B cell (primary cell): Measurements from ENCODE around the gene ALG2. TPM values are rescaled to one million over a fixed set of nuclear protein-coding genes. Genes with fewer than 3 reads are reported as not detected.

Experiments used
- ATAC-seq: fragments of 200-7000 bp; cut with Tn5 transposase; one replicate; pipeline ENCODE4 v1.10.0; 2021; ENCODE audit warnings: low read depth, mild to moderate bottlenecking, moderate number of reproducible peaks, moderate library complexity
- CTCF ChIA-PET: fragments of 350-600 bp; sonication (Branson Sonifier 250); formaldehyde crosslinking; loops from one replicate; lab custom pipeline; 2021; ENCODE audit warnings: antibody characterized with exemption, inconsistent platforms; lab: Charles Lee
- POLR2A ChIA-PET: fragments of 350-600 bp; sonication (Branson Sonifier 250); formaldehyde crosslinking; loops from one replicate; lab custom pipeline; 2021; ENCODE audit warnings: antibody characterized with exemption; lab: Charles Lee
- DNase-seq: peaks from one replicate; pipeline ENCODE4 v3.0.0; 2013
- H2AFZ ChIP-seq: 2 replicates; pipeline ENCODE4 v1.6.1; 2012; ENCODE audit warnings: mild to moderate bottlenecking, low read depth, low read length; ENCODE audit not compliant: insufficient read depth, poor library complexity, severe bottlenecking
- H3K27ac ChIP-seq, 2 donors: 1 replicate in 1 of 2; 2 replicates in 1 of 2; pipeline ENCODE4 v1.5.1; 2012 to 2013; ENCODE audit warnings: low read length in 2 of 2, mild to moderate bottlenecking in 2 of 2, moderate library complexity in 1 of 2
- H3K27me3 ChIP-seq, 4 experiments: fragments of 200-600 bp in 1 of 4; sonication (generic) in 1 of 4; replicated peaks in 1 of 4; 1 replicate in 2 of 4; 2 replicates in 2 of 4; pipeline versions ENCODE4 v1.6.1 to v1.7.0; 2013 to 2016; ENCODE audit warnings: low read length in 3 of 4, mild to moderate bottlenecking in 2 of 4, mixed read lengths in 1 of 4, moderate library complexity in 1 of 4; ENCODE audit not compliant: insufficient read depth in 4 of 4, control insufficient read depth in 3 of 4; ENCODE audit errors: control extremely low read depth in 1 of 4
- H3K36me3 ChIP-seq, 2 experiments: replicated peaks in 1 of 2; 1 replicate in 1 of 2; 2 replicates in 1 of 2; pipeline versions ENCODE4 v1.6.1 to v1.7.1; 2013; ENCODE audit warnings: low read length in 1 of 2; ENCODE audit not compliant: insufficient read depth in 2 of 2, control insufficient read depth in 1 of 2; ENCODE audit errors: control extremely low read depth in 1 of 2, extremely low read depth in 1 of 2
- H3K4me1 ChIP-seq, 2 donors: fragments of 200-600 bp in 1 of 2; sonication (generic) in 1 of 2; 1 replicate in 1 of 2; 2 replicates in 1 of 2; pipeline versions ENCODE4 v1.5.1 to v1.6.1; 2013 to 2017; ENCODE audit warnings: low read length in 2 of 2; ENCODE audit not compliant: control insufficient read depth in 2 of 2, insufficient read depth in 2 of 2
- H3K4me2 ChIP-seq: replicated peaks from 2 replicates; pipeline ENCODE3; 2012; ENCODE audit warnings: mild to moderate bottlenecking, low read depth, low read length; ENCODE audit not compliant: poor library complexity, severe bottlenecking
- H3K4me3 ChIP-seq, 5 experiments: fragments of 200-600 bp in 1 of 5; sonication (generic) in 1 of 5; 1 replicate in 3 of 5; 2 replicates in 2 of 5; pipeline versions ENCODE4 v1.5.1 to v1.7.0; 2011 to 2016; ENCODE audit warnings: low read length in 4 of 5, mild to moderate bottlenecking in 4 of 5, low read depth in 2 of 5, control low read depth in 1 of 5, moderate library complexity in 1 of 5; ENCODE audit not compliant: insufficient read depth in 1 of 5; ENCODE audit errors: control extremely low read depth in 1 of 5, extremely low read depth in 1 of 5
- H3K79me2 ChIP-seq: fragments of 200-600 bp; sonication (generic); one replicate; pipeline ENCODE4 v1.6.0; 2016; ENCODE audit warnings: low read length; ENCODE audit not compliant: control insufficient read depth, insufficient read depth
- H3K9ac ChIP-seq: fragments of 200-600 bp; sonication (generic); 2 replicates; pipeline ENCODE4 v1.6.1; 2017; ENCODE audit warnings: mild to moderate bottlenecking, low read length, moderate library complexity
- H3K9me3 ChIP-seq, 3 donors: one replicate each; pipeline versions ENCODE4 v1.6.1 to v1.7.1; 2013; ENCODE audit warnings: low read length in 2 of 3; ENCODE audit not compliant: control insufficient read depth in 2 of 3, insufficient read depth in 1 of 3; ENCODE audit errors: control extremely low read depth in 1 of 3
- H4K20me1 ChIP-seq: 2 replicates; pipeline ENCODE4 v1.6.0; 2012; ENCODE audit warnings: mild to moderate bottlenecking, low read length; ENCODE audit not compliant: insufficient read depth, control insufficient read depth, poor library complexity, severe bottlenecking
- H3K27ac Mint-ChIP-seq: one replicate; pipeline ENCODE4 v1.8.0; 2021; ENCODE audit warnings: mixed read lengths
- H3K27me3 Mint-ChIP-seq: one replicate; pipeline ENCODE4 v1.8.0; 2021; ENCODE audit warnings: mixed read lengths
- H3K4me1 Mint-ChIP-seq: one replicate; pipeline ENCODE4 v1.8.0; 2021; ENCODE audit warnings: mixed read lengths
- H3K4me3 Mint-ChIP-seq: one replicate; pipeline ENCODE4 v1.8.0; 2021; ENCODE audit warnings: mixed read lengths
- H3K9me3 Mint-ChIP-seq: one replicate; pipeline ENCODE4 v1.8.0; 2022; ENCODE audit warnings: mixed read lengths; ENCODE audit not compliant: insufficient read depth
- EZH2 ChIP-seq: IDR thresholded peaks from 2 replicates; pipeline ENCODE4 v1.6.1; 2012; ENCODE audit warnings: borderline replicate concordance, low read depth, mild to moderate bottlenecking, moderate library complexity, low read length; ENCODE audit not compliant: insufficient read depth, poor library complexity, severe bottlenecking
- WGBS: methylation state at CpG from one replicate; pipeline ENCODE4 v1.1.5; 2013; ENCODE audit warnings: missing lambda C conversion rate; ENCODE audit not compliant: insufficient coverage; 5-methylcytosine and 5-hydroxymethylcytosine counted together
- intact Hi-C: fragments of 100-400 bp; cut with micrococcal nuclease; formaldehyde crosslinking; loops from one replicate; pipeline ENCODE4 v1.10.0; 2022
- polyA plus RNA-seq: library from polyadenylated mRNA; depleted of rRNA; stranded (reverse); fragments of >200 nt; gene quantifications from 2 replicates; pipeline ENCODE4 v1.2.3, GENCODE V29; 2012
- total RNA-seq, 2 donors: library from RNA; stranded (reverse); fragments of 120-200 nt in 1 of 2; gene quantifications; 1 replicate in 1 of 2; 2 replicates in 1 of 2; pipeline versions ENCODE4 v1.2.3 to v1.2.4, GENCODE V29; 2013 to 2022
- TF ChIP-seq, protein P1 (sequence below): fragments of 200-600 bp; IDR thresholded peaks from one replicate; pipeline ENCODE4 v1.8.0; 2022; ENCODE audit warnings: antibody characterized with exemption, mild to moderate bottlenecking

The ALG2 gene
- total and polyA plus RNA-seq, 2 donors (not counting 1 experiment from before 2014, with no cell fraction given) = 14.3 to 46.3 TPM

DNA sequence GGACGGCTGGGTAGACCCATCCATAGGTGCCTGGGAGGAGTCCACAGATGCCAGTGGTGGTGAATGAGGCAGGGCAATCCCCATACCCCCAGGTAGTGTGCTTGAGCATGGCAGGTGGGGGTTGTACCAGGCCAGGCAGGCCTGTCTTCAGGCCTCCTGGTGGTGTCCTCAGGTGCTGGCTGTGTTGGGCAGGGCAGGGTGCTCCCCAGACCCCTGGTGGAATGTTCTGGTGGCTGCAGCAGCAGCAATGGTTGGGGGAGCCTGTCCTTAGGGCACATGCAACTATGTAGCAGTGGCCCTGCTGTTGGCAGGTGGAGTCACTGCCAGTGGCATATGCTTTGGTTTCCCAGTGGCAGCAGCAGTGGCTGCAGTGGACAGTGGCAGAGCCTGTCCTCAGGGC lies 10.0 kb downstream of the ALG2 start:
- Histone ChIP-seq H3K9ac (no peak overlapping the region), H3K4me3 (no peak overlapping the region), H3K4me2 (no peak overlapping the region), H3K36me3 (no peaks in the 10 kb centered on the region), H3K79me2 (peaks cover 5% of the 10 kb centered on the region), H3K27me3 (peaks cover 0 to 3% (median 0%) of the 10 kb centered on the region in 4 experiments), H3K4me1 (peaks cover 9 to 10% of the 10 kb centered on the region in 2 donors), H3K9me3 (peaks cover 0 to 15% (median 4%) of the 10 kb centered on the region in 3 donors), H2AFZ (no peak overlapping the region), H4K20me1 (peaks cover 25% of the 10 kb centered on the region), H3K27ac (no peak overlapping the region)
- CTCF ChIA-PET = interaction anchor here (0.9 kb wide), 1 partner anchor 11 kb away, joined by 3 read pairs; no protein-coding TSS in a partner anchor
- H3K27ac Mint-ChIP-seq = no peak overlapping the region
- ATAC-seq = no peak
- intact Hi-C loops = no loop called here
- no peak for DNase-seq
- H3K9me3 Mint-ChIP-seq = peaks cover 6% of the 10 kb centered on the region
- POLR2A ChIA-PET = no interaction called here
- no peak overlapping the region for H3K4me3 Mint-ChIP-seq
- 100% methylated on average over 1 of the region's 1 CpG for WGBS
- TF ChIP-seq, protein P1, sequence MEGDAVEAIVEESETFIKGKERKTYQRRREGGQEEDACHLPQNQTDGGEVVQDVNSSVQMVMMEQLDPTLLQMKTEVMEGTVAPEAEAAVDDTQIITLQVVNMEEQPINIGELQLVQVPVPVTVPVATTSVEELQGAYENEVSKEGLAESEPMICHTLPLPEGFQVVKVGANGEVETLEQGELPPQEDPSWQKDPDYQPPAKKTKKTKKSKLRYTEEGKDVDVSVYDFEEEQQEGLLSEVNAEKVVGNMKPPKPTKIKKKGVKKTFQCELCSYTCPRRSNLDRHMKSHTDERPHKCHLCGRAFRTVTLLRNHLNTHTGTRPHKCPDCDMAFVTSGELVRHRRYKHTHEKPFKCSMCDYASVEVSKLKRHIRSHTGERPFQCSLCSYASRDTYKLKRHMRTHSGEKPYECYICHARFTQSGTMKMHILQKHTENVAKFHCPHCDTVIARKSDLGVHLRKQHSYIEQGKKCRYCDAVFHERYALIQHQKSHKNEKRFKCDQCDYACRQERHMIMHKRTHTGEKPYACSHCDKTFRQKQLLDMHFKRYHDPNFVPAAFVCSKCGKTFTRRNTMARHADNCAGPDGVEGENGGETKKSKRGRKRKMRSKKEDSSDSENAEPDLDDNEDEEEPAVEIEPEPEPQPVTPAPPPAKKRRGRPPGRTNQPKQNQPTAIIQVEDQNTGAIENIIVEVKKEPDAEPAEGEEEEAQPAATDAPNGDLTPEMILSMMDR = no peak
- TF ChIP-seq EZH2 = no peak
- H3K27me3 Mint-ChIP-seq = no peaks in the 10 kb centered on the region
- H3K4me1 Mint-ChIP-seq = peaks cover 18% of the 10 kb centered on the region

DNA sequence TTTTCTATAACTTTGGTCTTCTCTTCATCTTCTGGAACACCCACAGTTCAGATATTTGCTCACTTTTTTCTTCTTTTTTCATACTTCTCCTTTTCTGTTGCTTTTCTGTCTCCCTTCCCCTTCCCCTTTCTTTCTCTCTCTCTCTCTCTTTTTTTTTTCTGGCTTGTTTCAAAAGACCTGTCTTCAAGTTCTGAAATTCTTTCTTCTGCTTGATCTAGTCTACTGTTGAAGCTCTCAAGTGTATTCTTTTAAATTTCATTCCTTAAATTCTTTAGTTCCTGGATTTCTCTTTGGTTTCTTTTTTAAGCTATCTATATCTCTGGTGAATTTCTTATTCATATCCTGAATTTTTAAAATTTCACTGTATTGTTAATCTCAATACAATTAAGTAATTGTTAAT lies 11.2 kb downstream of the ALG2 start:
- Histone ChIP-seq H3K9me3 (peaks cover 0 to 15% (median 4%) of the 10 kb centered on the region in 3 donors), H3K27ac (no peak overlapping the region), H3K4me1 (peaks cover 9 to 10% of the 10 kb centered on the region in 2 donors), H3K4me2 (no peak overlapping the region), H3K4me3 (no peak overlapping the region), H2AFZ (no peak overlapping the region), H3K27me3 (peaks cover 0 to 3% (median 0%) of the 10 kb centered on the region in 4 experiments), H3K36me3 (no peaks in the 10 kb centered on the region), H3K9ac (no peak overlapping the region), H3K79me2 (peaks cover 3% of the 10 kb centered on the region), H4K20me1 (peaks cover 14% of the 10 kb centered on the region)
- ChIA-PET POLR2A (no interaction called here), CTCF (interaction anchor here (1.4 kb wide), 1 partner anchor 26 kb away, joined by 4 read pairs; no protein-coding TSS in a partner anchor)
- no peak overlapping the region for H3K4me3 Mint-ChIP-seq
- no peak overlapping the region for H3K27ac Mint-ChIP-seq
- DNase-seq (no peak), ATAC-seq (no peak)
- H3K27me3 Mint-ChIP-seq = no peaks in the 10 kb centered on the region
- peaks cover 13% of the 10 kb centered on the region for H3K4me1 Mint-ChIP-seq
- intact Hi-C loops = no loop called here
- peaks cover 6% of the 10 kb centered on the region for H3K9me3 Mint-ChIP-seq
- TF ChIP-seq EZH2 = no peak
- TF ChIP-seq, protein P1 = no peak
